CD4-positive, alpha-beta T cell treated with Interleukin-17A for 4 hours (primary cell): ENCODE results near the gene VAMP2.

Experiments
- DNase-seq: peaks from one replicate; pipeline ENCODE4 v3.0.0-alpha.2; 2020; ENCODE audit warnings: mixed read lengths

Gene VAMP2

GRCh38 chr17:8155231-8155995 is 7.3 kb downstream of the VAMP2 start:
- no peak for DNase-seq

DNA sequence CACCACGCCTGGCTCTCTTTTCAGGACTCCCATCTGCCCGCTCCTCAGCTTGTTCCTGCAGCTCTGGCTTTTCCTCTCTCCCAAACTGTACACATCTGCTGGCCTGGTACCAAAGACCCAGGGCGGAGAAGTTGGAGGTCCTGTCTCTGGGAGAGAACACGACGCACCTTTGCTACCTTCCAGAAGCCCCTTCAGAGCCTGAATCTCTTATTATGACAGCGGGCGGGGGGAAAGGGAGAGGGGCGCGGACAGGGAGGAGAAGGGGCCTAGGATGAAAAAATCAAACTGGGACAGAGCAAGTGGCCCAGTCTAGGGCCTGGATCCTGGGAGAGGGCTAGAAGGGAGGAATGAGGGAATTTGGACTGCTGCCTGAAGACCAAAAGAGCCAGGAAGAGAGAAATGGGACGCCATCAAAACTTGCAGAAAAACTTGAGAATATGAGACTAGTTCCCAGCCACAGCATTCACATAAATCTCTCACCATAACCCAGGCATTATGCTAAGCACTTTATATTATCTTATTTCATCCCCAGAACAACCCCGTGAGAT is 8.1 kb downstream of the VAMP2 start:
- no peak for DNase-seq

- peak; percentile 91 for DNase-seq
These were observed 8.7 kb downstream of the VAMP2 start for GRCh38 chr17:8153957-8154607.

DNA sequence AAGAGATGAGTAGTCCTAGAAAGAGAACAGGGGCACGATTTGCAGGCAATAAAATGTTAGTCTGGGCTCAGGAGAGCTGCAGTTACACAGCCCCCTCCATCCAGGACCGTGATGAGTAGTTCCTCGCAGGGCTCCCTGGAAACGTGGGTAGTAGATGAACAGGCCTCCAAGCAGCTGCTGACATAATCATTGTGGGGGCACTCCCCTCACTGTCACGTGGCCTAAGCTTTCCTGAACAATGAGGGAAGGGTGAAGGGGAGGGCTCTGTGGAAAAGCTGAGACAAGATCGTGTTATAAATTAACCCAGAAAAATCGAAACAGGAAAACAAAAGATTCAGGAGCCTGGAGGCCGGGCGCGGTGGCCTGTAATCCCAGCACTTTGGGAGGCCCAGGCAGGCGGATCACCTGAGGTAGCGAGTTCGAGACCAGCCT is 9.2 kb downstream of the VAMP2 start:
- DNase-seq: peak; percentile 13

GRCh38 chr17:8153031-8153451 is 9.7 kb downstream of the VAMP2 start:
- DNase-seq: no peak

DNA sequence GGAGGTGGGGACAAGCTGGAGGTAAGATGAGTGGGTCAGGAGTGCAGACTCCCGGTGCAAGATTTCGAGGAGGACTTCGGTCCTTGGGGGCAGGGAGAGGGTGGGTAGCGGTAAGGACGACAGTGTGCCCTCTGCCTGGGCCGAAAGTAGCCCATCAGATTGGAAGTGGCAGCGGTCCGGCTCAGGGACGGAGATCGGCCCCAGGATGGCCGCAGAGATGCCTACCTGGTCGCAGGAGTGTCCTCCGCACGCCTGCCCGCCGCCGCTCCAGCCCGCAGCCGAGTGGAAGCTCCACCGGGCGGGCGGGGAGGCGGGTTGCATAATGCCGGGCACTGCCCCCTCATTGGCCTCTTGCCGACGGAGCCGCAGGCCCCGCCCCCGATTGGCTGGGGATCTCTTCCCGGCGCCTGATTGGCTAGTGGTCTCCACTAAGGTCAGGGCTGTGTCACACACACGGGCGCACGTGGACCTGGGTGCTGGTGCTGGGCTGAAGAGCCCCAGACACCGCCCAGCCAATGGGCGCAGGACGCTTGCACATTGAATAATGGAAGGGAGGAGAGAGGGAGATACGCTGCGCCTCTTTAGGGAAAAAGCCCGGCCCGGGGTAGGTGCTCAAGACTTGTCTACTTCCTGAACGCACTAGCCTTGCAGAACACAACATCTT is 10.5 kb downstream of the VAMP2 start, which contains the start of gene PER1:
TSS of gene PER1 (minus strand) at position 293 of the 664 bp plus-strand sequence. CDS start 1,698 bp downstream, outside the sequence.
- peak; percentile 93 for DNase-seq

DNA sequence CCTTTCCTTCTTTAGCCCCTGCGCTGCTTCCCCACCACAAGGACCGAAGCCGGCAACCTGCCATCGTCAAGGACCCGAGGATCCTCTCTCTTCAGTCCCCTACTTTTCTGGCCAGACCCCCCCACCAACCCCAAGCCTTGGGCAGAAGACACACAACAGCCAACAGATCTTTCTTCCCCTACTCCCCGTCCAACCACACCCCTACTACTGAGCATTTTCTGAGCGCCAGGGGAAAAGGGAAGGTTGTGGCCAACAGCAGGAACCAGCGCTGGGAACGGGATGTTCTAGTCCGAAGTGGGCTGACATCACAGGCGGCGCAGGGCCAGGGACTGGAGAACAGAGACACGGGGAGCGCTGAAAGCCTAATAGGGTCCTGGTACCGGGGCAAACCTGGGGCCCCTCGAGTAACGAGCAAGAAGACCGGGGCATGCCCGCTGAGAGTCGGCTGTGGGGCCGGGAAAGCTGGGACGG is 11.1 kb downstream of the VAMP2 start:
- peak; percentile 32 for DNase-seq

- peak; percentile 92 for DNase-seq
These were observed 11.6 kb downstream of the VAMP2 start for GRCh38 chr17:8151120-8151640.

- DNase-seq: no peak
These were observed 12.3 kb downstream of the VAMP2 start for GRCh38 chr17:8150194-8151119.

GRCh38 chr17:8149419-8150193 is 13.1 kb downstream of the VAMP2 start:
- no peak for DNase-seq

DNA sequence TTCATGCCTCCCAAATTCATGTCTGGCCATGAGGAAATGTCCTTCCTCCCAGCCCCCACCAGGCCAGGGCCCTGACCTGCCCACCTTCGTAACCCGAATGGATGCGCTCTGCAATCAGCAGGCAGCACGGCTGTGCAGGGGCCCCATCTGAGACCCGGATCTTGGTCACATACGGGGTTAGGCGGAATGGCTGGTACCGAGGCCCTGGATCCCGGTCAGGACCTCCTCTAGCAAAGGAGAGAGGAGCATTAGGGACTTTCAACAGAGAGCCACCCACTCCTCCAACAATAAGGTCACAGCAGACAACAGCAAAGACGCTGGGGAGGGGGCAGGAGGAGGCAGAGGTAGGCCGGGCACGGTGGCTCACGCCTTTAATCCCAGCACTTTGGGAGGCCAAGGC is 14.2 kb downstream of the VAMP2 start:
- no peak for DNase-seq

DNA sequence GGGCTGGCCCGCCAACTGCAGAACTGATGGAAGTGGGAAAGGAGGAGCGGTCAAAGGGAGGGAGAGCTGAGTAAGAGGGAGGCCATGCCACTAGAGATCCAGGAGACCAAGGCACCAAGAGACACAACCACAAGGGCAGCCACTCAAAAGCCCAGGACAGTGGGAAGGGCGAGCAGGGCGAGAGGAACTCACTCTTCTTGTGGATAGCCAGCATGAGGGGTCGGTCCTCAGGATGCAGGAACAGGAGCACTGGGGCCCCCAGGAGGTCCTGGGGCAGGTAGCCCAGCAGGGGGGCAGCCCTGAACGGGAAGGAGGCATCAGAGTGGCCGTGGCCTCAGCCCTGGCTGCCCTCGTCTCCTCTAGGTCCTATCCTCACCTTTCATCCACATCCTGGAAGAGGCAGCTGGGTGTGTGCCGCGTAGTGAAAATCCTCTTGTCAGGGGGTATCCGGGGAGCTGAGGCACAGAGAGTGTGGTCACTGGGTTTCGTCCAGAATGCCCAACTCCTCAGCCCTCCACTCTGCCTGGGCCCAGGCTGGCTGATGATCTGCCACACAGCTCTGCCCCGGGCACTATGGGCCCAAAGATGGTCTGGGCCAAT is 14.8 kb downstream of the VAMP2 start:
- DNase-seq: no peak

GRCh38 chr17:8147141-8147804 is 15.5 kb downstream of the VAMP2 start:
- DNase-seq: no peak

GRCh38 chr17:8146381-8147140 is 16.2 kb downstream of the VAMP2 start:
- no peak for DNase-seq

GRCh38 chr17:8145811-8146210 is 16.9 kb downstream of the VAMP2 start:
- DNase-seq: no peak

- no peak for DNase-seq
These were observed 18.1 kb downstream of the VAMP2 start for GRCh38 chr17:8144401-8145231.

GRCh38 chr17:8143581-8144400 is 19.0 kb downstream of the VAMP2 start:
- DNase-seq: no peak
